GM23248 (cell line): ENCODE data around the gene HINT3.

Source experiments
- EZH2 ChIP-seq: fragments of 200-600 bp; sonication (generic); IDR thresholded peaks from 2 replicates; pipeline ENCODE4 v1.6.1; 2018; ENCODE audit warnings: antibody characterized with exemption, mild to moderate bottlenecking; ENCODE audit not compliant: insufficient read depth, poor library complexity, severe bottlenecking
- EZH2phosphoT487 ChIP-seq: fragments of 200-600 bp; sonication (generic); IDR thresholded peaks from 2 replicates; pipeline ENCODE4 v1.6.1; 2018; ENCODE audit warnings: antibody characterized with exemption, moderate library complexity, mild to moderate bottlenecking, low read depth; ENCODE audit not compliant: insufficient read depth

DNA sequence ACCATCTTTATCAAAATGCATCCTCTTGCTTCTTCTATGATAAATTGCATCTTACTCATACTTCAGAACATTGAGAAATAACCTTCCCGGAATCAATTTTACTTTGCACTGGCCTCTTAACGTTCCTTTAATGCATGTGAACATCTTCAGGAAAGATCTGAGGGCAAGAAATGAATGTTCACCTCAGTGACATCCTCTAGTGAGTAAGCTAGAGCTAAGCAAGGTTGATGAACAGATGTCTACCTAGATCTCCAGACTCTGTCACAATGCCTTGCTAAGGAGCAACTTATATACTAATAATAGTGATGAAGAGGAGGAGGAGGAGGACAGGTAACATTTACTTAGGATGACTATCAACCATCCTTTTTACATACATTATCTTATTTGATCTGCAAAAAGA lies 16.8 kb upstream of the HINT3 start:
- no peak for TF ChIP-seq EZH2phosphoT487
- no peak for TF ChIP-seq EZH2
